Measurements from ENCODE around the gene EXOSC2.

Gene EXOSC2

GRCh38 chr9:130688072-130688471 is 5.5 kb upstream of the EXOSC2 start:
- H3K36me3 ChIP-seq (ENCODE audit: control insufficient read depth, insufficient read depth, low read length): no peaks in the 10 kb centered on the region
- no peaks in the 10 kb centered on the region for H3K27me3 ChIP-seq (ENCODE audit: control insufficient read depth, insufficient read depth, low read length)

GRCh38 chr9:130689572-130689936 is 4.0 kb upstream of the EXOSC2 start:
- Histone ChIP-seq H3K36me3 (ENCODE audit: control insufficient read depth, insufficient read depth, low read length) (no peaks in the 10 kb centered on the region), H3K9me3 (ENCODE audit: control insufficient read depth, low read length) (no peaks in the 10 kb centered on the region), H3K4me1 (ENCODE audit: control insufficient read depth, insufficient read depth, low read length) (peaks cover 20% of the 10 kb centered on the region), H3K27me3 (ENCODE audit: control insufficient read depth, insufficient read depth, low read length) (no peaks in the 10 kb centered on the region), H3K9ac (ENCODE audit: low read length) (peak overlapping the region; percentile 42), H3K4me3 (ENCODE audit: low read length) (no peak overlapping the region)

More at GRCh38 chr9:130688072-130688471, 5.5 kb upstream of the EXOSC2 start:
- Histone ChIP-seq H3K4me3 (ENCODE audit: low read length) (no peak overlapping the region), H3K4me1 (ENCODE audit: control insufficient read depth, insufficient read depth, low read length) (peaks cover 18% of the 10 kb centered on the region), H3K9ac (ENCODE audit: low read length) (no peak overlapping the region), H3K9me3 (ENCODE audit: control insufficient read depth, low read length) (no peaks in the 10 kb centered on the region)

- Histone ChIP-seq H3K36me3 (ENCODE audit: control insufficient read depth, insufficient read depth, low read length) (no peaks in the 10 kb centered on the region), H3K4me3 (ENCODE audit: low read length) (peak overlapping the region; percentile 64), H3K27me3 (ENCODE audit: control insufficient read depth, insufficient read depth, low read length) (no peaks in the 10 kb centered on the region), H3K9ac (ENCODE audit: low read length) (peak overlapping the region; percentile 87), H3K4me1 (ENCODE audit: control insufficient read depth, insufficient read depth, low read length) (peaks cover 23% of the 10 kb centered on the region), H3K9me3 (ENCODE audit: control insufficient read depth, low read length) (no peaks in the 10 kb centered on the region)
Observed at GRCh38 chr9:130689937-130690700, 3.5 kb upstream of the EXOSC2 start.

DNA sequence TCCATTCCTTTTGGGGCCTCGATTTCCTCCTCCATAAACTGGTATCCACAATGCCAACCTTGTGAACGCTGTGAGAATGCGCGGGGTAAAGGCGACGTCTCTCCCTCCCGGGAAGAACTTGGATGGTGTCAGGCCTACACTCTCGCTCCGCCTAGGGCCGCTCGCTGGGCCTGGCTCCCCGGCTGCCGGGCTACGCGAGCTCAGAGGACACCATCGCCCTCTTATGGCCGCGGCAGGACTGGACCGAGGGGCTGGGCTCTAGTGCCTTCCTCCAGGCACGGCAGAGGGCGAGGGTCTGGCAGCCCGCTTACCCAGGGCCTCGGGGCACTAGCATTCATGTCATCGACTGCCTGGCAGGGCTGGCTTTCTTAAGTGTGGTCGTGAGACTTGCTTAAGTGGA is 1.3 kb upstream of the EXOSC2 start:
- Histone ChIP-seq H3K4me1 (ENCODE audit: control insufficient read depth, insufficient read depth, low read length) (peaks cover 26% of the 10 kb centered on the region), H3K9me3 (ENCODE audit: control insufficient read depth, low read length) (no peaks in the 10 kb centered on the region), H3K9ac (ENCODE audit: low read length) (no peak overlapping the region), H3K27me3 (ENCODE audit: control insufficient read depth, insufficient read depth, low read length) (no peaks in the 10 kb centered on the region), H3K4me3 (ENCODE audit: low read length) (no peak overlapping the region), H3K36me3 (ENCODE audit: control insufficient read depth, insufficient read depth, low read length) (no peaks in the 10 kb centered on the region)

DNA sequence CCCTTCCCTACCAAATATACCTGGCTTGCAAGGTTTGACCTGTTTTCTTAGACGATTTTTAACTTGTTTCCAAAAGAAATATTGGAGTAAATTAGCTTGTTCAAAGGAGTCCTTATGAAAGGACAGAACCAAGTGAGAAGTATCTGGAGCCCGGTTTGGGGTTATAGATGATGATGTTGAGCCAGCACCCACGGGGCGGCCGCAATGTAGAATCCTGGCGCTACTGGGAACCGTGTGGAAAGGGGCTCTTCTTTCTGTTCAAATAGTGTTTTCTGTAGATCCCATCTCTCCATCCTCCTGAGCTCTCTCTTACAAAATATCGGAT is 517 bp upstream of the EXOSC2 start:
- H3K9ac ChIP-seq (ENCODE audit: low read length): peak overlapping the region; percentile 84

DNA sequence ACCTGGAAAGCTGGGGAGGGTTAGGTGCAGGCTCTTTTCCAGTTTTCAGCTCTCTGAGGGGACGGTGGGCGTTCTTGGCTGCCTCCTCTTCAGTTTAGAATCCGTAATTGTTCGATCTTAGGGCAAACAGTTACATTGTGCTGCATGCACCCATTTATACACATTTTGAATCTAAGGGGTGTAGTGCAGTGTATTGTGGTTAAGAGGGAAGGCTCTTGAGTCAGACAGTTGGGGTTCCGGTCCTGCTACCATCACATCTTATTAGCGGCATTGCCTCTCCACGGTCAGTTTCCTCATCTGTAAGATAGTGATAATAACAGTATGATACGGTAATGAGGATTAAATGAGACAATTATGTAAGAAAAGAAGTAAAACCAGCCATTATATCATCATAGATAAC is 625 bp downstream of the EXOSC2 start:
- peaks cover 24% of the 10 kb centered on the region for H3K4me1 ChIP-seq (ENCODE audit: control insufficient read depth, insufficient read depth, low read length)
- peaks cover 6% of the 10 kb centered on the region for H3K36me3 ChIP-seq (ENCODE audit: control insufficient read depth, insufficient read depth, low read length)
- H3K4me3 ChIP-seq (ENCODE audit: low read length): peak overlapping the region; percentile 96
- H3K9ac ChIP-seq (ENCODE audit: low read length): peak overlapping the region; percentile 84
- no peaks in the 10 kb centered on the region for H3K27me3 ChIP-seq (ENCODE audit: control insufficient read depth, insufficient read depth, low read length)
- H3K9me3 ChIP-seq (ENCODE audit: control insufficient read depth, low read length): no peaks in the 10 kb centered on the region

More for the DNA sequence above, 517 bp upstream of the EXOSC2 start:
- Histone ChIP-seq H3K4me3 (ENCODE audit: low read length) (peak overlapping the region; percentile 96), H3K27me3 (ENCODE audit: control insufficient read depth, insufficient read depth, low read length) (no peaks in the 10 kb centered on the region), H3K36me3 (ENCODE audit: control insufficient read depth, insufficient read depth, low read length) (peaks cover 1% of the 10 kb centered on the region), H3K4me1 (ENCODE audit: control insufficient read depth, insufficient read depth, low read length) (peaks cover 26% of the 10 kb centered on the region), H3K9me3 (ENCODE audit: control insufficient read depth, low read length) (no peaks in the 10 kb centered on the region)

GRCh38 chr9:130696139-130696650 is 2.6 kb downstream of the EXOSC2 start:
- H3K9ac ChIP-seq (ENCODE audit: low read length): no peak overlapping the region
- no peak overlapping the region for H3K4me3 ChIP-seq (ENCODE audit: low read length)
- H3K27me3 ChIP-seq (ENCODE audit: control insufficient read depth, insufficient read depth, low read length): no peaks in the 10 kb centered on the region
- peaks cover 9% of the 10 kb centered on the region for H3K36me3 ChIP-seq (ENCODE audit: control insufficient read depth, insufficient read depth, low read length)
- H3K4me1 ChIP-seq (ENCODE audit: control insufficient read depth, insufficient read depth, low read length): peaks cover 13% of the 10 kb centered on the region
- no peaks in the 10 kb centered on the region for H3K9me3 ChIP-seq (ENCODE audit: control insufficient read depth, low read length)

DNA sequence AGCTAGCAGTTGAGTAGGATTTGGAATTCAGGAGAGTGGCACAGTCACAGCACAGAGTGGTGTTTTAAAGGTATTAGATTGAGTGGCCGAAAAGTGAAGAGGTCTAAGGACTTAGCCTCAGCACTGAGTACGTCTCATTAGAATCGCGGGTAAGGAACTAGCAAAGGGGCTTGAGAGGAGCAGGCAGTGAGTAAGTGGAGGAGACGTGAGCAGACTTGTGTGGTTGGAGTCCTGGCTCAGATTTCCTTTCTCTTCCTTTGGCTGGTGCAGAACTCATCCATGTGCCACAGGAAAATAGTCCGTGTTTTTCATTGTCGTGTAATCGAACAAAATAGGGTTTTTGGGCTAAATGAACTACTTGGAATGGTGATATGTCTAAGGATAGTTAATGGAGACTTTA is 3.4 kb downstream of the EXOSC2 start:
- peaks cover 17% of the 10 kb centered on the region for H3K4me1 ChIP-seq (ENCODE audit: control insufficient read depth, insufficient read depth, low read length)
- no peak overlapping the region for H3K4me3 ChIP-seq (ENCODE audit: low read length)
- no peaks in the 10 kb centered on the region for H3K27me3 ChIP-seq (ENCODE audit: control insufficient read depth, insufficient read depth, low read length)
- H3K9ac ChIP-seq (ENCODE audit: low read length): no peak overlapping the region
- H3K36me3 ChIP-seq (ENCODE audit: control insufficient read depth, insufficient read depth, low read length): peaks cover 9% of the 10 kb centered on the region
- H3K9me3 ChIP-seq (ENCODE audit: control insufficient read depth, low read length): no peaks in the 10 kb centered on the region

GRCh38 chr9:130698514-130698913 is 4.9 kb downstream of the EXOSC2 start:
- Histone ChIP-seq H3K36me3 (ENCODE audit: control insufficient read depth, insufficient read depth, low read length) (peaks cover 9% of the 10 kb centered on the region), H3K27me3 (ENCODE audit: control insufficient read depth, insufficient read depth, low read length) (no peaks in the 10 kb centered on the region), H3K9me3 (ENCODE audit: control insufficient read depth, low read length) (no peaks in the 10 kb centered on the region), H3K9ac (ENCODE audit: low read length) (no peak overlapping the region), H3K4me3 (ENCODE audit: low read length) (no peak overlapping the region), H3K4me1 (ENCODE audit: control insufficient read depth, insufficient read depth, low read length) (peaks cover 11% of the 10 kb centered on the region)

- Histone ChIP-seq H3K9me3 (ENCODE audit: control insufficient read depth, low read length) (no peaks in the 10 kb centered on the region), H3K36me3 (ENCODE audit: control insufficient read depth, insufficient read depth, low read length) (peaks cover 9% of the 10 kb centered on the region)
Observed at GRCh38 chr9:130699047-130699446, 5.5 kb downstream of the EXOSC2 start.

GRCh38 chr9:130701059-130702022 is 7.8 kb downstream of the EXOSC2 start:
- no peaks in the 10 kb centered on the region for H3K27me3 ChIP-seq (ENCODE audit: control insufficient read depth, insufficient read depth, low read length)
- no peak overlapping the region for H3K9ac ChIP-seq (ENCODE audit: low read length)
- peaks cover 9% of the 10 kb centered on the region for H3K36me3 ChIP-seq (ENCODE audit: control insufficient read depth, insufficient read depth, low read length)
- H3K9me3 ChIP-seq (ENCODE audit: control insufficient read depth, low read length): no peaks in the 10 kb centered on the region
- H3K4me1 ChIP-seq (ENCODE audit: control insufficient read depth, insufficient read depth, low read length): peaks cover 5% of the 10 kb centered on the region
- no peak overlapping the region for H3K4me3 ChIP-seq (ENCODE audit: low read length)

More at GRCh38 chr9:130699047-130699446, 5.5 kb downstream of the EXOSC2 start:
- Histone ChIP-seq H3K27me3 (ENCODE audit: control insufficient read depth, insufficient read depth, low read length) (no peaks in the 10 kb centered on the region), H3K9ac (ENCODE audit: low read length) (no peak overlapping the region), H3K4me1 (ENCODE audit: control insufficient read depth, insufficient read depth, low read length) (peaks cover 11% of the 10 kb centered on the region), H3K4me3 (ENCODE audit: low read length) (no peak overlapping the region)

- no peaks in the 10 kb centered on the region for H3K27me3 ChIP-seq (ENCODE audit: control insufficient read depth, insufficient read depth, low read length)
- peaks cover 4% of the 10 kb centered on the region for H3K36me3 ChIP-seq (ENCODE audit: control insufficient read depth, insufficient read depth, low read length)
- no peak overlapping the region for H3K9ac ChIP-seq (ENCODE audit: low read length)
- H3K4me1 ChIP-seq (ENCODE audit: control insufficient read depth, insufficient read depth, low read length): peaks cover 5% of the 10 kb centered on the region
- no peaks in the 10 kb centered on the region for H3K9me3 ChIP-seq (ENCODE audit: control insufficient read depth, low read length)
- no peak overlapping the region for H3K4me3 ChIP-seq (ENCODE audit: low read length)
Observed at GRCh38 chr9:130703501-130703900, 9.9 kb downstream of the EXOSC2 start.
